ENCODE measurements around the gene PLAC8.
A peak's percentile ranks its signal among the peaks of the same experiment; 100 is the strongest.
"Not testable (repeated sequence)": the region's sequence is repeated elsewhere in the genome, so short reads cannot be mapped to it uniquely, and the experiment has no call there.

Gene PLAC8

DNA sequence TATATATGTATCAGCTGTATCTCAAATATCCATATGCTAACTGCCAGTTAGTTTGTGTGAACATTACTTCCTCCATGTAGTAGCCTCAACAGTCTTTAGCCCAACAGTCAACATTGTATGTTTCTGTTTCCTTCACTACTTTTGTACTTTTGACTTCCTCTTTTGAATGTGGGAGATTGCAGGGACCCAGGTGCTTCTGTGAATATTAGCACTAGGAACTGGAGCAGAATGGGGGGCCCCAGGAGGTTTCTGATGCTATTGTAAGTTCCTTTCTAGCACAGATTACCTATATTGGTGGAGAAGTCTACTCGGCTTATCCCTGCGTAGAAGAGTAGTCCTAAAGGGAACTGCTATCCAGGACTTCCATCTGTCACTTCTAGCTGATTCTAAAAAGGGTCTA lies 2.3 kb downstream of the PLAC8 start:
- no peak for DNase-seq
- H3K4me3 ChIP-seq (ENCODE audit: low read depth, low read length) = no peak overlapping the region
- H3K36me3 ChIP-seq = no peaks in the 10 kb centered on the region
- TF ChIP-seq, protein P1, sequence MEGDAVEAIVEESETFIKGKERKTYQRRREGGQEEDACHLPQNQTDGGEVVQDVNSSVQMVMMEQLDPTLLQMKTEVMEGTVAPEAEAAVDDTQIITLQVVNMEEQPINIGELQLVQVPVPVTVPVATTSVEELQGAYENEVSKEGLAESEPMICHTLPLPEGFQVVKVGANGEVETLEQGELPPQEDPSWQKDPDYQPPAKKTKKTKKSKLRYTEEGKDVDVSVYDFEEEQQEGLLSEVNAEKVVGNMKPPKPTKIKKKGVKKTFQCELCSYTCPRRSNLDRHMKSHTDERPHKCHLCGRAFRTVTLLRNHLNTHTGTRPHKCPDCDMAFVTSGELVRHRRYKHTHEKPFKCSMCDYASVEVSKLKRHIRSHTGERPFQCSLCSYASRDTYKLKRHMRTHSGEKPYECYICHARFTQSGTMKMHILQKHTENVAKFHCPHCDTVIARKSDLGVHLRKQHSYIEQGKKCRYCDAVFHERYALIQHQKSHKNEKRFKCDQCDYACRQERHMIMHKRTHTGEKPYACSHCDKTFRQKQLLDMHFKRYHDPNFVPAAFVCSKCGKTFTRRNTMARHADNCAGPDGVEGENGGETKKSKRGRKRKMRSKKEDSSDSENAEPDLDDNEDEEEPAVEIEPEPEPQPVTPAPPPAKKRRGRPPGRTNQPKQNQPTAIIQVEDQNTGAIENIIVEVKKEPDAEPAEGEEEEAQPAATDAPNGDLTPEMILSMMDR (IDR thresholded peaks at IDR 0.05; ENCODE audit: low read depth, low read length) = no peak
- no peak overlapping the region for H3K27ac ChIP-seq
- no peaks in the 10 kb centered on the region for H3K27me3 ChIP-seq (ENCODE audit: insufficient read depth, low read depth, severe bottlenecking)
- H3K9me3 ChIP-seq (ENCODE audit: severe bottlenecking) = no peaks in the 10 kb centered on the region

GRCh38 chr4:83111751-83112141 lies 2.8 kb downstream of the PLAC8 start:
- DNase-seq; H3K27me3 ChIP-seq (ENCODE audit: insufficient read depth, low read depth, severe bottlenecking); H3K9me3 ChIP-seq (ENCODE audit: severe bottlenecking); H3K36me3 ChIP-seq; H3K27ac ChIP-seq; H3K4me3 ChIP-seq (ENCODE audit: low read depth, low read length): not testable (repeated sequence)

- Histone ChIP-seq H3K27me3 (ENCODE audit: insufficient read depth, low read depth, severe bottlenecking) (no peaks in the 10 kb centered on the region), H3K9me3 (ENCODE audit: severe bottlenecking) (no peaks in the 10 kb centered on the region), H3K27ac (peak overlapping the region; percentile 89), H3K4me3 (ENCODE audit: low read depth, low read length) (no peak overlapping the region), H3K36me3 (no peaks in the 10 kb centered on the region)
- TF ChIP-seq, protein P1 (IDR thresholded peaks at IDR 0.05; ENCODE audit: low read depth, low read length) = no peak
- no peak for DNase-seq
These were observed 3.4 kb downstream of the PLAC8 start for GRCh38 chr4:83110970-83111750.

DNA sequence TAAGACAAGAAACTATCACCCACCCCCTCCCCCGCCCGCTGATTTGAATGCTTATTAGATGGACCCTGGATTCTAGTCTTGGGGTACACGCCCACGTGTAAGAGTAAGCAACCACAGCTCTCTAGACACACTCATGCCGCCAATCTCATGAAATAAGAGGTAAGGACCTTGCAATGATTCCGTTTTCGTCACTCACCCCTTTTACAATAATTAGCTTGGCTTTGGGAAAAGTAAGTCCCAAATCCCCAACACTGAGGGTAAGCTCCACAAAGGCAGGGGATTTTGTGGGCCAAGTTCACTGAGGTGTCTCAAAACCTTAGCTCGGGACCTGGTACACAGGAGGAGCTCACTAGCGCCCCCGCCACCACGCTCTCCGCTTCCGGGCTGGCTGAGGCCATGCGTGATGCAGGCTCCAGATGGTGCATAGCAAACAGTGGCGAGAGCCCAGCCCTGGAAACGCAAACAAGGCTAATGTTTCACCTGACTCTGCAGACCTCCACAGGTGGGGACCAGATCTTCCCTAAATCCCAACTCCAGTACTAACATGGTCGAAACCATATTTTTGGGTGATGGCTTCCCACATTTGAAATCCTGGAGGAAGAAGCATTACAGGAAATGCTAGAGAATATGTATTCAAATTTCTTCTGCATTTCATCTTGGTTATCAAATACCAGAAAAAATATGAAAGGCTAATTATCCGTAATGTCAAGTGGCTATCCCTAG lies 4.1 kb downstream of the PLAC8 start:
- no peaks in the 10 kb centered on the region for H3K27me3 ChIP-seq (ENCODE audit: insufficient read depth, low read depth, severe bottlenecking)
- peak overlapping the region; percentile 89 for H3K27ac ChIP-seq
- peak overlapping the region; percentile 77 for H3K4me3 ChIP-seq (ENCODE audit: low read depth, low read length)
- H3K36me3 ChIP-seq = no peaks in the 10 kb centered on the region
- TF ChIP-seq, protein P1 (IDR thresholded peaks at IDR 0.05; ENCODE audit: low read depth, low read length) = peak; percentile 87
- no peaks in the 10 kb centered on the region for H3K9me3 ChIP-seq (ENCODE audit: severe bottlenecking)
- DNase-seq = peak; percentile 96

DNA sequence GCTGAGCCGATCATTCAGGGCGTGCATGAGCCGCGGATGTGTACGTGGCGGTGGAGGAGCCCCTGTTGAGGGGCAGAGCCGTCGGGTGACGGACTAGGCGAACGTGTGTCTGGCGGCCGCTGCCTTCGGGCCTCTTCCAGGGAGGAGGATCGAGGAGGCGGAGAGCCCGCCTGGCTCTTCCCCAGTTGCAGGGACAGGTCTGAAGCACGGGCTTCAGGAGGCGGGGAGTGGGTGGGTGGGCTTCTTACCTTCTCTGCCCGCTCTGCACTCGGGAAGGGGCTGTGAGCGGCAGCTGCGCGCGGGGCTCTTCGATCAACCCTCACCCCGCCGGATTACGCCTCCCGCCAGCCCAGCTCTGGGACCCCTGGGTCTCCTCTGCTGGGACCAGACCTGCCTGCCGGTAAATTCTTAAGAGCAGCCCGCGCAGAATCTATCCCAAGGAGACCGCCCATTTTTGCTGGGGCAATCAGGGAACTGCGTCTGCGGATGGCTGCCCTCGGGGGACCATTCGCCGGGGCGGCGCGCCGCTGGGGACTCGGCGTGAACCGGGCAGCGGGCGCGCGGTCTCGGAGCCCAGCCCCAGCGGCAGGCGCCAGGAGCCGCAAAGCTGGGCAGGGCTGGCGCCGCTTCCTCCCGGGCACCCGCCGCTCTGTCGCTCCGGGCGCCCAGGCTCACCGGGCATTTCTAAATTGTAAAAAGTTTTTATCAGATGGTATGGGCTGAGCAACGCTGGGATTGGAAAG lies 4.9 kb downstream of the PLAC8 start:
- TF ChIP-seq, protein P1 (IDR thresholded peaks at IDR 0.05; ENCODE audit: low read depth, low read length) = no peak
- DNase-seq = peak; percentile 72
- H3K27ac ChIP-seq = peak overlapping the region; percentile 89
- no peaks in the 10 kb centered on the region for H3K9me3 ChIP-seq (ENCODE audit: severe bottlenecking)
- H3K27me3 ChIP-seq (ENCODE audit: insufficient read depth, low read depth, severe bottlenecking) = no peaks in the 10 kb centered on the region
- H3K4me3 ChIP-seq (ENCODE audit: low read depth, low read length) = peak overlapping the region; percentile 77
- H3K36me3 ChIP-seq = no peaks in the 10 kb centered on the region
